HepG2 (cell line): ENCODE measurements around the gene MRPL37.
"Not testable (repeated sequence)": the region's sequence is repeated elsewhere in the genome, so short reads cannot be mapped to it uniquely, and the experiment has no call there.

Source experiments
- ASH2L ChIP-seq: fragments of 300-600, 200-600 bp; sonication (generic); IDR thresholded peaks from 2 replicates; pipeline ENCODE4 v1.7.0; 2017; ENCODE audit warnings: low read depth, mild to moderate bottlenecking, moderate library complexity, mixed read lengths, low read length; ENCODE audit not compliant: insufficient read length
- ATF4 ChIP-seq, 2 experiments: fragments of 450-650 bp in 1 of 2; sonication (generic) in 1 of 2; formaldehyde crosslinking; IDR thresholded peaks; 2 replicates each; pipeline versions ENCODE4 v1.5.0 to v1.8.0; 2020 to 2022; ENCODE audit warnings: mild to moderate bottlenecking in 1 of 2, missing genetic modification reagents in 1 of 2
- CBFB ChIP-seq: sonication (generic); formaldehyde crosslinking; IDR thresholded peaks from 2 replicates; pipeline ENCODE4 v1.4.0; 2020; ENCODE audit warnings: missing genetic modification reagents
- CCDC6 ChIP-seq: sonication (generic); formaldehyde crosslinking; IDR thresholded peaks from 2 replicates; pipeline ENCODE4 v1.8.1; 2022; ENCODE audit warnings: mild to moderate bottlenecking, missing genetic modification reagents, moderate library complexity
- CHD2 ChIP-seq: IDR thresholded peaks from 2 replicates; pipeline ENCODE4 v1.6.1; 2011; ENCODE audit warnings: low read depth, low read length, improper control_type of control experiment
- CTCF ChIP-seq: sonication (generic); formaldehyde crosslinking; IDR thresholded peaks from 2 replicates; pipeline ENCODE4 v1.5.0; 2020; ENCODE audit warnings: mild to moderate bottlenecking, missing genetic modification reagents, moderate library complexity
- EED ChIP-seq: sonication (generic); formaldehyde crosslinking; IDR thresholded peaks from 2 replicates; pipeline ENCODE4 v1.5.0; 2020; ENCODE audit warnings: mild to moderate bottlenecking, missing genetic modification reagents
- NFIC ChIP-seq: IDR thresholded peaks from 2 replicates; pipeline ENCODE4 v1.6.1; 2012; ENCODE audit warnings: mild to moderate bottlenecking, low read length, inconsistent platforms
- NR2F2 ChIP-seq: IDR thresholded peaks from 2 replicates; pipeline ENCODE4 v1.6.1; 2012; ENCODE audit warnings: low read depth, inconsistent platforms, borderline replicate concordance
- POLR2A ChIP-seq, 2 experiments: IDR thresholded peaks; 2 replicates each; pipeline ENCODE4 v1.6.1; 2011; ENCODE audit warnings: low read depth in 2 of 2, low read length in 2 of 2, mild to moderate bottlenecking in 1 of 2, moderate library complexity in 1 of 2; ENCODE audit not compliant: insufficient read depth in 1 of 2
- SMARCC2 ChIP-seq: fragments of 450-650 bp; IDR thresholded peaks from 2 replicates; pipeline ENCODE4 v1.6.1; 2017; ENCODE audit warnings: antibody characterized with exemption, mild to moderate bottlenecking
- XBP1 ChIP-seq: sonication (generic); formaldehyde crosslinking; IDR thresholded peaks from 2 replicates; pipeline ENCODE4 v1.5.0; 2020; ENCODE audit warnings: missing genetic modification reagents
- ZBTB2 ChIP-seq: sonication (generic); formaldehyde crosslinking; IDR thresholded peaks from 2 replicates; pipeline ENCODE4 v1.8.0; 2022; ENCODE audit warnings: low read depth, missing genetic modification reagents
- TF ChIP-seq, protein P1 (sequence below): sonication (generic); formaldehyde crosslinking; IDR thresholded peaks from 2 replicates; pipeline ENCODE4 v1.4.0; 2020; ENCODE audit warnings: missing genetic modification reagents, borderline replicate concordance

- TF ChIP-seq XBP1 (CRISPR knock-in tag); CTCF; ZBTB2; CCDC6; EED; POLR2A (IDR thresholded peaks at IDR 0.05; ENCODE audit: insufficient read depth in 1 of 2, low read depth in 2 of 2, low read length in 2 of 2); ASH2L; NFIC; NR2F2; CBFB (CRISPR knock-in tag); ATF4 (CRISPR knock-in tag; IDR thresholded peaks at IDR 0.05); SMARCC2; CHD2: not testable (repeated sequence)
- TF ChIP-seq, protein P1, sequence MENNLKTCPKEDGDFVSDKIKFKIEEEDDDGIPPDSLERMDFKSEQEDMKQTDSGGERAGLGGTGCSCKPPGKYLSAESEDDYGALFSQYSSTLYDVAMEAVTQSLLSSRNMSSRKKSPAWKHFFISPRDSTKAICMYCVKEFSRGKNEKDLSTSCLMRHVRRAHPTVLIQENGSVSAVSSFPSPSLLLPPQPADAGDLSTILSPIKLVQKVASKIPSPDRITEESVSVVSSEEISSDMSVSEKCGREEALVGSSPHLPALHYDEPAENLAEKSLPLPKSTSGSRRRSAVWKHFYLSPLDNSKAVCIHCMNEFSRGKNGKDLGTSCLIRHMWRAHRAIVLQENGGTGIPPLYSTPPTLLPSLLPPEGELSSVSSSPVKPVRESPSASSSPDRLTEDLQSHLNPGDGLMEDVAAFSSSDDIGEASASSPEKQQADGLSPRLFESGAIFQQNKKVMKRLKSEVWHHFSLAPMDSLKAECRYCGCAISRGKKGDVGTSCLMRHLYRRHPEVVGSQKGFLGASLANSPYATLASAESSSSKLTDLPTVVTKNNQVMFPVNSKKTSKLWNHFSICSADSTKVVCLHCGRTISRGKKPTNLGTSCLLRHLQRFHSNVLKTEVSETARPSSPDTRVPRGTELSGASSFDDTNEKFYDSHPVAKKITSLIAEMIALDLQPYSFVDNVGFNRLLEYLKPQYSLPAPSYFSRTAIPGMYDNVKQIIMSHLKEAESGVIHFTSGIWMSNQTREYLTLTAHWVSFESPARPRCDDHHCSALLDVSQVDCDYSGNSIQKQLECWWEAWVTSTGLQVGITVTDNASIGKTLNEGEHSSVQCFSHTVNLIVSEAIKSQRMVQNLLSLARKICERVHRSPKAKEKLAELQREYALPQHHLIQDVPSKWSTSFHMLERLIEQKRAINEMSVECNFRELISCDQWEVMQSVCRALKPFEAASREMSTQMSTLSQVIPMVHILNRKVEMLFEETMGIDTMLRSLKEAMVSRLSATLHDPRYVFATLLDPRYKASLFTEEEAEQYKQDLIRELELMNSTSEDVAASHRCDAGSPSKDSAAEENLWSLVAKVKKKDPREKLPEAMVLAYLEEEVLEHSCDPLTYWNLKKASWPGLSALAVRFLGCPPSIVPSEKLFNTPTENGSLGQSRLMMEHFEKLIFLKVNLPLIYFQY (CRISPR knock-in tag): not testable (repeated sequence)
These were observed 7.9 kb downstream of the MRPL37 start for GRCh38 chr1:54207896-54208295.
